ENCODE data around the gene PLCL1.
A peak's percentile ranks its signal among the peaks of the same experiment; 100 is the strongest.

PLCL1 gene

DNA sequence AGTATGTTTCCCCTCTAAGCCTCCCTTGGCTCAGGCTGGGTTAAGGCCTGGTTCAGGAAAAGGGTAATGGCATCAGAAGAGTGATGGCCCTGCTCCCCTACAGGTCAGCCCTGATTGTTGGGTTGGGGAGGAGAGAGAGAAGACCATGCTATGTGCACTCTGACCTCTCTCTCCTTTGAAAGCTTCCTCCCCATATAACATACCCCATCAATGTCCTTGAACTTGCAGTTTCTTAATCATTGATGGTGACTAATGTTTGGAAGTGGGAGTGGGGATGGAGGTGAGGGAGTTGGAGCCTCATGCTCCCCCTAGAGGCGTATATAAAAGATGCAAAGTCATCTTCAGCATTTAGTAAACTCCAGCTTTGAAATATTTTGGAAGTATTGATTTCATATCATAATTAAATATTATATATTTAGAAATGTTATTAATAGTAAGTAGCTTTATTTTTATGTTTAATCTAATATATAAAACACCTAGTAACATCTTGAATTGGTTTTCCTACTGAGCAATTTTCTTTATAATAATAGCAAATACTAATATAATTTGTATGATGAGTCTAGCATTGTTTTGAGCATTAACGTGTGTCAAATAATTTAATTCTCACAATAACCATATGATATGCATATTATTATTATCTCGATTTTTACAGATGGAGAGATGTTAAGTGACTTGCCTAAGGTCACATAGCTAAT is 8.8 kb downstream of the PLCL1 start:
- ChIA-PET CTCF (interaction anchor here (0.6 to 1.5 kb wide), 3 partner anchors 9 to 81 kb away, joined by 3 to 6 read pairs (median 4); partner anchors contain the start of gene PLCL1), POLR2A (no interaction called here)
- TF ChIP-seq PKNOX1 (IDR thresholded peaks at IDR 0.05) (no peak), FOXM1 (IDR thresholded peaks at IDR 0.05; ENCODE audit: borderline replicate concordance) (no peak), ARNT (IDR thresholded peaks at IDR 0.05) (no peak), BHLHE40 (IDR thresholded peaks at IDR 0.05; ENCODE audit: borderline replicate concordance) (no peak), ELF4 (IDR thresholded peaks at IDR 0.05) (no peak), FOXK2 (IDR thresholded peaks at IDR 0.05) (no peak), CTBP1 (IDR thresholded peaks at IDR 0.05; ENCODE audit: borderline replicate concordance) (no peak), NFRKB (IDR thresholded peaks at IDR 0.05) (no peak), SUZ12 (IDR thresholded peaks at IDR 0.05) (no peak), HDGF (IDR thresholded peaks at IDR 0.05; ENCODE audit: borderline replicate concordance) (no peak), LEF1 (IDR thresholded peaks at IDR 0.05; ENCODE audit: borderline replicate concordance) (no peak), FOXA1 (IDR thresholded peaks at IDR 0.05) (no peak), L3MBTL2 (conservative IDR thresholded peaks at IDR 0.05) (no peak), ZNF384 (IDR thresholded peaks at IDR 0.05) (no peak), SP1 (IDR thresholded peaks at IDR 0.05) (no peak), TARDBP (IDR thresholded peaks at IDR 0.05) (no peak)
- DNase-seq (ENCODE audit: extremely low spot score), result peak; percentile 35

DNA sequence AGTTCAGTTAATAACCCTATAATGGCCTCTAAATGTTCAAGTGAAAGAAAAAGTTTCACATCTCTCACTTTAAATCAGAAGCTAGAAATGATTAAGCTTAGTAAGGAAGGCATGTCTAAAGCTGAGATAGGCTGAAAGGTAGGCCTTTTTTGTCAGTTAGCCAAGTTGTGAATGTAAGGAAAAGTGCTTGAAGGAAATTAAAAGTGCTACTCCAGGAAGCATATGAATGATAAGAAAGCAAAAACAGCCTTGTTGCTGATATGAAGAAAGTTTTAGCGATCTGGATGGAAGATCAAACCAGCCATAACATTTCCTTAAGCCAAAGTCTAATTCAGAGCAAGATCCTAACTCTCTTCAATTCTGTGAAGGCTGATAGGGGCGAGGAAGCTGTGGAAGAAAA is 10.1 kb downstream of the PLCL1 start:
- ChIA-PET CTCF (interaction anchor here (0.7 kb wide), 1 partner anchor 59 kb away, joined by 3 read pairs; no protein-coding TSS in a partner anchor), POLR2A (no interaction called here)
- no peak for DNase-seq (ENCODE audit: extremely low spot score)
- TF ChIP-seq ZNF384 (IDR thresholded peaks at IDR 0.05) (no peak), ELF4 (IDR thresholded peaks at IDR 0.05) (no peak), TARDBP (IDR thresholded peaks at IDR 0.05) (no peak), SP1 (IDR thresholded peaks at IDR 0.05) (no peak), FOXK2 (IDR thresholded peaks at IDR 0.05) (no peak)

- POLR2A ChIA-PET, result no interaction called here
- no peak for DNase-seq (ENCODE audit: extremely low spot score)
- TF ChIP-seq ELF4 (IDR thresholded peaks at IDR 0.05) (no peak), SP1 (IDR thresholded peaks at IDR 0.05) (no peak), ZNF384 (IDR thresholded peaks at IDR 0.05) (no peak), PKNOX1 (IDR thresholded peaks at IDR 0.05) (no peak), FOXM1 (IDR thresholded peaks at IDR 0.05; ENCODE audit: borderline replicate concordance) (no peak)
- CTCF ChIA-PET, result no interaction called here
Observed at GRCh38 chr2:197821550-197822289, 17.3 kb downstream of the PLCL1 start.

- POLR2A ChIA-PET, result no interaction called here
- no peak for TF ChIP-seq TARDBP (IDR thresholded peaks at IDR 0.05)
- peak; percentile 92 for TF ChIP-seq PKNOX1 (IDR thresholded peaks at IDR 0.05)
- TF ChIP-seq SP1 (IDR thresholded peaks at IDR 0.05), result no peak
- TF ChIP-seq SUZ12 (IDR thresholded peaks at IDR 0.05), result no peak
- 0 out of 2 replicates have a peak, but pooled peaks have one; percentile 22 for TF ChIP-seq CTBP1 (IDR thresholded peaks at IDR 0.05; ENCODE audit: borderline replicate concordance)
- CTCF ChIA-PET, result no interaction called here
- DNase-seq (ENCODE audit: extremely low spot score), result no peak
Observed at GRCh38 chr2:197822333-197822732, 17.9 kb downstream of the PLCL1 start.

- ChIA-PET CTCF (no interaction called here), POLR2A (no interaction called here)
- no peak for DNase-seq (ENCODE audit: extremely low spot score)
- no peak for TF ChIP-seq FOXK2 (IDR thresholded peaks at IDR 0.05)
- TF ChIP-seq CTBP1 (IDR thresholded peaks at IDR 0.05; ENCODE audit: borderline replicate concordance), result no peak
- no peak for TF ChIP-seq ELF4 (IDR thresholded peaks at IDR 0.05)
- no peak for TF ChIP-seq ARNT (IDR thresholded peaks at IDR 0.05)
- TF ChIP-seq ZNF384 (IDR thresholded peaks at IDR 0.05), result no peak
- TF ChIP-seq L3MBTL2 (conservative IDR thresholded peaks at IDR 0.05), result no peak
- TF ChIP-seq FOXM1 (IDR thresholded peaks at IDR 0.05; ENCODE audit: borderline replicate concordance), result no peak
- TF ChIP-seq PKNOX1 (IDR thresholded peaks at IDR 0.05), result no peak
- no peak for TF ChIP-seq BHLHE40 (IDR thresholded peaks at IDR 0.05; ENCODE audit: borderline replicate concordance)
- TF ChIP-seq FOXA1 (IDR thresholded peaks at IDR 0.05), result no peak
- no peak for TF ChIP-seq TARDBP (IDR thresholded peaks at IDR 0.05)
Observed at GRCh38 chr2:197827618-197828017, 23.2 kb downstream of the PLCL1 start.
